K562 (cell line): Measurements from ENCODE around the gene DLGAP1. TPM values are rescaled to one million over a fixed set of nuclear protein-coding genes. Genes with fewer than 3 reads are reported as not detected.

Experiments
- ATAC-seq: fragments of 200-7000 bp; cut with Tn5 transposase; 3 replicates; pipeline ENCODE4 v1.9.1; 2020; ENCODE audit warnings: moderate library complexity
- BruUV-seq: library from RNA; stranded (reverse); fragments of 400-500 nt; replicated peaks from 2 replicates; lab custom pipeline; 2021; lab: Mats Ljungman, UMichigan
- CTCF ChIA-PET: fragments of 300-600 bp; formaldehyde crosslinking; extraction: SDS; loops from one replicate; lab custom pipeline; 2021; ENCODE audit warnings: low intra/inter-chr PET ratio; lab: Yijun Ruan, JAX
- POLR2A ChIA-PET: fragments of 300-600, 350-650 bp; sonication (Branson Sonifier 250); formaldehyde crosslinking; extraction: SDS; loops from one replicate; lab custom pipeline; 2021; ENCODE audit warnings: antibody characterized with exemption, inconsistent platforms; lab: Yijun Ruan, JAX
- DNase-seq, 4 experiments: peaks; one replicate each; pipeline versions ENCODE4 v3.0.0 to v3.0.0-alpha.2; 2011 to 2018; ENCODE audit warnings: low spot score in 3 of 4, mixed read lengths in 3 of 4; ENCODE audit errors: extremely low read depth in 1 of 4
- FAIRE-seq: peaks from 2 replicates; lab custom pipeline; 2011; peaks lifted over from hg19 to GRCh38; lab: Jason Lieb, UNC
- H2AFZ ChIP-seq: 2 replicates; pipeline ENCODE4 v1.6.0; 2011; ENCODE audit warnings: low read depth, low read length, control low read depth, inconsistent platforms
- H3K27ac ChIP-seq: fragments of 200-600 bp; 3 replicates; pipeline ENCODE4 v1.8.0; 2011; ENCODE audit warnings: low read depth, mild to moderate bottlenecking, control low read depth, inconsistent platforms, low read length, moderate library complexity, mixed read lengths; ENCODE audit errors: extremely low read depth
- H3K27me3 ChIP-seq, 2 experiments: fragments of 300-600 bp in 1 of 2; 2 replicates in 1 of 2; 3 replicates in 1 of 2; pipeline versions ENCODE4 v1.6.0 to v1.8.0; 2011; ENCODE audit warnings: inconsistent platforms in 2 of 2, low read length in 2 of 2, mild to moderate bottlenecking in 1 of 2, mixed read lengths in 1 of 2, moderate library complexity in 1 of 2; ENCODE audit not compliant: control insufficient read depth in 2 of 2, insufficient read depth in 2 of 2
- H3K36me3 ChIP-seq: fragments of 300-600 bp; 3 replicates; pipeline ENCODE4 v1.8.0; 2011; ENCODE audit warnings: mild to moderate bottlenecking, low read length, inconsistent platforms; ENCODE audit not compliant: control insufficient read depth, insufficient read depth
- H3K4me1 ChIP-seq, 2 experiments: fragments of 200-600 bp in 1 of 2; replicated peaks in 1 of 2; 2 replicates in 1 of 2; 3 replicates in 1 of 2; pipeline versions ENCODE4 v1.5.1 to v1.8.0; 2011; ENCODE audit warnings: inconsistent platforms in 2 of 2, low read length in 2 of 2, mild to moderate bottlenecking in 1 of 2, mixed read lengths in 1 of 2, moderate library complexity in 1 of 2; ENCODE audit not compliant: control insufficient read depth in 2 of 2, insufficient read depth in 2 of 2
- H3K4me2 ChIP-seq: 2 replicates; pipeline ENCODE4 v1.6.1; 2011; ENCODE audit warnings: low read length, control low read depth, inconsistent platforms, mixed read lengths; ENCODE audit not compliant: insufficient read depth
- H3K4me3 ChIP-seq: fragments of 200-600 bp; sonication (generic), shearing (Covaris generic); 2 replicates; pipeline ENCODE4 v1.5.1; 2016; ENCODE audit warnings: control low read depth, inconsistent platforms
- H3K79me2 ChIP-seq: fragments of 200-600 bp; 3 replicates; pipeline ENCODE4 v1.8.0; 2011; ENCODE audit warnings: low read length, inconsistent platforms; ENCODE audit not compliant: control insufficient read depth, insufficient read depth
- H3K9ac ChIP-seq, 2 experiments: 2 replicates each; pipeline versions ENCODE4 v1.6.0 to v1.6.1; 2011; ENCODE audit warnings: low read depth in 2 of 2, low read length in 2 of 2, control low read depth in 1 of 2, inconsistent platforms in 1 of 2, mild to moderate bottlenecking in 1 of 2, mixed read lengths in 1 of 2; ENCODE audit not compliant: insufficient read depth in 1 of 2
- H3K9me1 ChIP-seq: one replicate; pipeline ENCODE4 v1.6.0; 2011; ENCODE audit warnings: inconsistent platforms, mild to moderate bottlenecking, low read length, moderate library complexity; ENCODE audit not compliant: control insufficient read depth, insufficient read depth
- H3K9me3 ChIP-seq: replicated peaks from 2 replicates; pipeline ENCODE4 v1.5.1; 2011; ENCODE audit warnings: low read depth, low read length, inconsistent platforms; ENCODE audit not compliant: control insufficient read depth, insufficient read depth
- H4K20me1 ChIP-seq: replicated peaks from 2 replicates; pipeline ENCODE4 v1.6.1; 2011; ENCODE audit warnings: low read length, inconsistent platforms, mixed read lengths; ENCODE audit not compliant: control insufficient read depth, insufficient read depth
- CHD2 ChIP-seq: IDR thresholded peaks from 2 replicates; pipeline ENCODE4 v1.6.1; 2011; ENCODE audit warnings: low read depth, low read length
- GTF2F1 ChIP-seq: IDR thresholded peaks from 2 replicates; pipeline ENCODE4 v1.6.1; 2011; ENCODE audit warnings: low read depth, low read length, improper control_type of control experiment
- HDAC1 ChIP-seq, 2 experiments: fragments of 450-650 bp; IDR thresholded peaks; 2 replicates each; pipeline ENCODE4 v1.6.1; 2016 to 2017; ENCODE audit warnings: inconsistent platforms in 1 of 2, mild to moderate bottlenecking in 1 of 2, moderate library complexity in 1 of 2
- HNRNPUL1 ChIP-seq: fragments of 200-400 bp; formaldehyde crosslinking; IDR thresholded peaks from 2 replicates; pipeline ENCODE4 v1.6.1; 2017; ENCODE audit warnings: low read length
- KLF16 ChIP-seq: IDR thresholded peaks from 2 replicates; pipeline ENCODE4 v1.6.1; 2016; ENCODE audit warnings: antibody characterized with exemption
- NCOA4 ChIP-seq: fragments of 450-650 bp; IDR thresholded peaks from 2 replicates; pipeline ENCODE4 v1.6.1; 2018; ENCODE audit warnings: mild to moderate bottlenecking; ENCODE audit not compliant: partially characterized antibody
- POLR2A ChIP-seq: fragments of 450-650 bp; conservative IDR thresholded peaks from 2 replicates; pipeline ENCODE4 v1.6.1; 2016
- RHOXF2B ChIP-seq: fragments of 250-450 bp; sonication (Bioruptor Pico); conservative IDR thresholded peaks from 2 replicates; pipeline ENCODE4 v1.5.1; 2021
- SIN3A ChIP-seq, 2 experiments: fragments of 150-350 bp in 1 of 2; IDR thresholded peaks; 2 replicates each; pipeline ENCODE4 v1.6.1; 2011 to 2016; ENCODE audit warnings: borderline replicate concordance in 2 of 2, low read depth in 2 of 2, low read length in 2 of 2, mild to moderate bottlenecking in 2 of 2, moderate library complexity in 2 of 2; ENCODE audit not compliant: control insufficient read depth in 1 of 2
- ZC3H11A ChIP-seq: IDR thresholded peaks from 2 replicates; pipeline ENCODE4 v1.6.1; 2012; ENCODE audit warnings: low read depth, low read length, improper control_type of control experiment
- ZNF79 ChIP-seq: fragments of 250-450 bp; sonication (Bioruptor Pico); IDR thresholded peaks from 2 replicates; pipeline ENCODE4 v1.4.0; 2020; ENCODE audit warnings: low read depth, mild to moderate bottlenecking, moderate library complexity
- WGBS: fragments of 100-300 bp; shearing (Covaris generic); methylation state at CpG from one replicate; pipeline ENCODE4 v1.1.6; 2016; ENCODE audit warnings: low coverage, mixed read lengths; ENCODE audit not compliant: insufficient coverage; ENCODE audit errors: missing lambda C conversion rate; 5-methylcytosine and 5-hydroxymethylcytosine counted together
- in situ Hi-C: fragments of 300-500 bp; cut with MboI; formaldehyde crosslinking; loops from 4 replicates; pipeline ENCODE4 v1.15.0; 2018; ENCODE audit warnings: inconsistent platforms, mixed read lengths
- intact Hi-C: fragments of 100-400 bp; cut with micrococcal nuclease; formaldehyde crosslinking; loops from 2 replicates; pipeline ENCODE4 v1.14.2; 2022
- polyA plus RNA-seq, 8 experiments: library from polyadenylated mRNA; depleted of rRNA in 4 of 8; stranded (reverse) in 5 of 8; unstranded in 3 of 8; fragments of >200 nt; fragmentation: Nextera tagmentation in 2 of 8; fragmentation: Illumina TruSeq in 1 of 8; extraction: Ambion mirVana in 2 of 8; extraction: Trizol in 1 of 8; gene quantifications; 2 replicates each; pipeline versions ENCODE4 v1.2.1 to v1.2.3, GENCODE V29; 2011 to 2014; ENCODE audit warnings: inconsistent platforms in 1 of 8, missing spikeins in 1 of 8
- total RNA-seq, 7 experiments: library from RNA; depleted of rRNA in 6 of 7; stranded (reverse); fragments of >200 nt in 6 of 7; fragmentation: Illumina TruSeq in 2 of 7; extraction: Trizol in 2 of 7; gene quantifications; 2 replicates each; pipeline versions ENCODE4 v1.2.1 to v1.2.3, GENCODE V29; 2011 to 2021; ENCODE audit warnings: low replicate concordance in 1 of 7
- TF ChIP-seq, protein P1 (sequence below): sonication (generic); formaldehyde crosslinking; IDR thresholded peaks from 2 replicates; pipeline ENCODE4 v1.8.0; 2022; ENCODE audit warnings: mild to moderate bottlenecking, missing genetic modification reagents, borderline replicate concordance
- TF ChIP-seq, protein P2 (sequence below): fragments of 250-450 bp; sonication (Bioruptor Pico); IDR thresholded peaks from 2 replicates; pipeline ENCODE4 v1.4.0; 2020; ENCODE audit warnings: mild to moderate bottlenecking
- TF ChIP-seq, protein P3 (sequence below): sonication (generic); formaldehyde crosslinking; IDR thresholded peaks from 2 replicates; pipeline ENCODE4 v1.8.0; 2022; ENCODE audit warnings: mild to moderate bottlenecking, missing genetic modification reagents

Gene DLGAP1
- total and polyA plus RNA-seq, 9 of the 15 experiments (the other 6 are each of a cell fraction or from before 2014, with no cell fraction given): 0.04 to 0.22 (median 0.08) TPM

DNA sequence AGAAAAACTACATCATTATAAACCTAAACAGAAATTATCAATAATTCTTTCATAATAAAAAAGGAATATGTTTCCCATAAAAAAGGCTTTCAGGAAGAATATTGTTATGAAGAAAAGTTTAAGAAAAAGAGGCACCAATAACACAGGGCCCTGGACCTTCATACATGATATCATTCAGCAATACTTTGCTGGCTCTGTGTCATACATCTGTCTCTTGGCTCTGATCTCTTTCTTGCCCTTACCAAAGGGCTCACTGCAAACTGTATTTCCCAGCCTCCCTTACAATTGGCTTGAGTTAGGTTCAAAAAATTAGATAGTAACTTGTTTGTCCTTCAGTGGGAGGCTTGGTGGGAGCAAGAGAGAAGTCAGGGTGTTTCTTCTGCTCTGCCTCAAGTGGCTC, 506.1 kb downstream of the DLGAP1 start (continued):
- TF ChIP-seq, protein P1, sequence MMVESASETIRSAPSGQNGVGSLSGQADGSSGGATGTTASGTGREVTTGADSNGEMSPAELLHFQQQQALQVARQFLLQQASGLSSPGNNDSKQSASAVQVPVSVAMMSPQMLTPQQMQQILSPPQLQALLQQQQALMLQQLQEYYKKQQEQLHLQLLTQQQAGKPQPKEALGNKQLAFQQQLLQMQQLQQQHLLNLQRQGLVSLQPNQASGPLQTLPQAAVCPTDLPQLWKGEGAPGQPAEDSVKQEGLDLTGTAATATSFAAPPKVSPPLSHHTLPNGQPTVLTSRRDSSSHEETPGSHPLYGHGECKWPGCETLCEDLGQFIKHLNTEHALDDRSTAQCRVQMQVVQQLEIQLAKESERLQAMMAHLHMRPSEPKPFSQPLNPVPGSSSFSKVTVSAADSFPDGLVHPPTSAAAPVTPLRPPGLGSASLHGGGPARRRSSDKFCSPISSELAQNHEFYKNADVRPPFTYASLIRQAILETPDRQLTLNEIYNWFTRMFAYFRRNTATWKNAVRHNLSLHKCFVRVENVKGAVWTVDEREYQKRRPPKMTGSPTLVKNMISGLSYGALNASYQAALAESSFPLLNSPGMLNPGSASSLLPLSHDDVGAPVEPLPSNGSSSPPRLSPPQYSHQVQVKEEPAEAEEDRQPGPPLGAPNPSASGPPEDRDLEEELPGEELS: no peak
- TF ChIP-seq SIN3A (IDR thresholded peaks at IDR 0.05; ENCODE audit: borderline replicate concordance in 2 of 2, control insufficient read depth in 1 of 2, low read depth in 2 of 2, low read length in 2 of 2) (no peak), GTF2F1 (no peak), POLR2A (no peak), HNRNPUL1 (no peak), CHD2 (no peak), NCOA4 (no peak)

DNA sequence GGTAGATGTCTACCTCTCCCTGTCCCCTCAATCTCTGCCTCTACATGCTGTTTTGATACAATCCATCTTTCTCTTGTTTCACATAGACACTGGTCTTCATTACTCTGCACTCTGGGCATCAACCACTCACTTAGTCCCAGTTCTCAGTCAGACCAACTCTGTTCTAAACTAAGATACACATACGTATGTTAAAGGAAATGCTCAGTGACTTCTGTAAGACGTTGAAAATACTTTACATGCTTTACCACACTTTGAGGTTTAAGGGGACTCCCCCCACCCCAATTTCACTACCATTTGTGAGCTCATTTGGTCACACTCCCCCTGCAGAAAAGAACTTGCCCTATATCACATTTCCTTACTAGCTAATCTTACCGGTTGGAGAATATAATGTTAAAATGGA, 507.7 kb downstream of the DLGAP1 start:
- Histone ChIP-seq H3K79me2 (no peaks in the 10 kb centered on the region), H3K36me3 (no peaks in the 10 kb centered on the region), H4K20me1 (no peaks in the 10 kb centered on the region), H2AFZ (no peak overlapping the region)
- in situ Hi-C loops (no loop called here), intact Hi-C loops (no loop called here)
- ATAC-seq: no peak
- BruUV-seq: no TSS peak
- CTCF ChIA-PET: no interaction called here
- no peak for TF ChIP-seq KLF16
- no peak for TF ChIP-seq HDAC1 (IDR thresholded peaks at IDR 0.05)
- TF ChIP-seq RHOXF2B (CRISPR knock-in tag): no peak
- TF ChIP-seq, protein P2, sequence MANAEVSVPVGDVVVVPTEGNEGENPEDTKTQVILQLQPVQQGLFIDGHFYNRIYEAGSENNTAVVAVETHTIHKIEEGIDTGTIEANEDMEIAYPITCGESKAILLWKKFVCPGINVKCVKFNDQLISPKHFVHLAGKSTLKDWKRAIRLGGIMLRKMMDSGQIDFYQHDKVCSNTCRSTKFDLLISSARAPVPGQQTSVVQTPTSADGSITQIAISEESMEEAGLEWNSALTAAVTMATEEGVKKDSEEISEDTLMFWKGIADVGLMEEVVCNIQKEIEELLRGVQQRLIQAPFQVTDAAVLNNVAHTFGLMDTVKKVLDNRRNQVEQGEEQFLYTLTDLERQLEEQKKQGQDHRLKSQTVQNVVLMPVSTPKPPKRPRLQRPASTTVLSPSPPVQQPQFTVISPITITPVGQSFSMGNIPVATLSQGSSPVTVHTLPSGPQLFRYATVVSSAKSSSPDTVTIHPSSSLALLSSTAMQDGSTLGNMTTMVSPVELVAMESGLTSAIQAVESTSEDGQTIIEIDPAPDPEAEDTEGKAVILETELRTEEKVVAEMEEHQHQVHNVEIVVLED (CRISPR knock-in tag): no peak
- TF ChIP-seq ZC3H11A: no peak
- TF ChIP-seq ZNF79 (CRISPR knock-in tag): no peak
- TF ChIP-seq, protein P3, sequence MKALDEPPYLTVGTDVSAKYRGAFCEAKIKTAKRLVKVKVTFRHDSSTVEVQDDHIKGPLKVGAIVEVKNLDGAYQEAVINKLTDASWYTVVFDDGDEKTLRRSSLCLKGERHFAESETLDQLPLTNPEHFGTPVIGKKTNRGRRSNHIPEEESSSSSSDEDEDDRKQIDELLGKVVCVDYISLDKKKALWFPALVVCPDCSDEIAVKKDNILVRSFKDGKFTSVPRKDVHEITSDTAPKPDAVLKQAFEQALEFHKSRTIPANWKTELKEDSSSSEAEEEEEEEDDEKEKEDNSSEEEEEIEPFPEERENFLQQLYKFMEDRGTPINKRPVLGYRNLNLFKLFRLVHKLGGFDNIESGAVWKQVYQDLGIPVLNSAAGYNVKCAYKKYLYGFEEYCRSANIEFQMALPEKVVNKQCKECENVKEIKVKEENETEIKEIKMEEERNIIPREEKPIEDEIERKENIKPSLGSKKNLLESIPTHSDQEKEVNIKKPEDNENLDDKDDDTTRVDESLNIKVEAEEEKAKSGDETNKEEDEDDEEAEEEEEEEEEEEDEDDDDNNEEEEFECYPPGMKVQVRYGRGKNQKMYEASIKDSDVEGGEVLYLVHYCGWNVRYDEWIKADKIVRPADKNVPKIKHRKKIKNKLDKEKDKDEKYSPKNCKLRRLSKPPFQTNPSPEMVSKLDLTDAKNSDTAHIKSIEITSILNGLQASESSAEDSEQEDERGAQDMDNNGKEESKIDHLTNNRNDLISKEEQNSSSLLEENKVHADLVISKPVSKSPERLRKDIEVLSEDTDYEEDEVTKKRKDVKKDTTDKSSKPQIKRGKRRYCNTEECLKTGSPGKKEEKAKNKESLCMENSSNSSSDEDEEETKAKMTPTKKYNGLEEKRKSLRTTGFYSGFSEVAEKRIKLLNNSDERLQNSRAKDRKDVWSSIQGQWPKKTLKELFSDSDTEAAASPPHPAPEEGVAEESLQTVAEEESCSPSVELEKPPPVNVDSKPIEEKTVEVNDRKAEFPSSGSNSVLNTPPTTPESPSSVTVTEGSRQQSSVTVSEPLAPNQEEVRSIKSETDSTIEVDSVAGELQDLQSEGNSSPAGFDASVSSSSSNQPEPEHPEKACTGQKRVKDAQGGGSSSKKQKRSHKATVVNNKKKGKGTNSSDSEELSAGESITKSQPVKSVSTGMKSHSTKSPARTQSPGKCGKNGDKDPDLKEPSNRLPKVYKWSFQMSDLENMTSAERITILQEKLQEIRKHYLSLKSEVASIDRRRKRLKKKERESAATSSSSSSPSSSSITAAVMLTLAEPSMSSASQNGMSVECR: no peak
- TF ChIP-seq, all 486 proteins: peak for 0
- Histone ChIP-seq H3K9me3 (no peaks in the 10 kb centered on the region), H3K27me3 (no peaks in the 10 kb centered on the region), H3K27ac (no peak overlapping the region), H3K4me3 (no peak overlapping the region), H3K9ac (no peak overlapping the region), H3K9me1 (no peaks in the 10 kb centered on the region), H3K4me1 (no peaks in the 10 kb centered on the region), H3K4me2 (no peak overlapping the region)
- 2% methylated on average over 3 of the region's 3 CpGs for WGBS
- no peak for DNase-seq
- POLR2A ChIA-PET: interaction anchor here (1.6 kb wide), 1 partner anchor 48 kb away, joined by 3 read pairs; no protein-coding TSS in a partner anchor
- no peak for FAIRE-seq
